ENCODE measurements around the gene CABP7.

CABP7 gene

GRCh38 chr22:29723766-29724165 lies 4.0 kb downstream of the CABP7 start:
- DNase-seq, result no peak

- no peak for DNase-seq
Measured at GRCh38 chr22:29724843-29725242, 5.0 kb downstream of the CABP7 start.

GRCh38 chr22:29726106-29726505 lies 6.3 kb downstream of the CABP7 start:
- DNase-seq, result no peak

GRCh38 chr22:29726512-29727130 lies 6.8 kb downstream of the CABP7 start:
- no peak for DNase-seq

GRCh38 chr22:29727131-29727523 lies 7.3 kb downstream of the CABP7 start:
- peak; percentile 35 for DNase-seq

GRCh38 chr22:29729161-29729560 lies 9.4 kb downstream of the CABP7 start:
- no peak for DNase-seq

- no peak for DNase-seq
Measured at GRCh38 chr22:29731058-29731850, 11.5 kb downstream of the CABP7 start.

GRCh38 chr22:29732883-29733282 lies 13.1 kb downstream of the CABP7 start:
- no peak for DNase-seq

GRCh38 chr22:29733362-29734201 lies 13.8 kb downstream of the CABP7 start:
- no peak for DNase-seq

- DNase-seq, result no peak
Measured at GRCh38 chr22:29734406-29734805, 14.6 kb downstream of the CABP7 start.

- no peak for DNase-seq
Measured at GRCh38 chr22:29734838-29735237, 15.0 kb downstream of the CABP7 start.

- DNase-seq, result no peak
Measured at GRCh38 chr22:29735416-29735815, 15.6 kb downstream of the CABP7 start.

GRCh38 chr22:29737251-29738117 lies 17.7 kb downstream of the CABP7 start:
- no peak for DNase-seq

- no peak for DNase-seq
Measured at GRCh38 chr22:29738118-29738815, 18.5 kb downstream of the CABP7 start.

GRCh38 chr22:29739346-29739875 lies 19.6 kb downstream of the CABP7 start:
- DNase-seq, result no peak

GRCh38 chr22:29740216-29740615 lies 20.4 kb downstream of the CABP7 start:
- DNase-seq, result no peak

GRCh38 chr22:29741926-29742325 lies 22.1 kb downstream of the CABP7 start:
- DNase-seq, result no peak

- DNase-seq, result no peak
Measured at GRCh38 chr22:29742326-29742725, 22.5 kb downstream of the CABP7 start.

GRCh38 chr22:29744902-29745301 lies 25.1 kb downstream of the CABP7 start:
- DNase-seq, result no peak

GRCh38 chr22:29747832-29748231 lies 28.0 kb downstream of the CABP7 start:
- DNase-seq, result no peak

GRCh38 chr22:29748248-29748893 lies 28.6 kb downstream of the CABP7 start:
- DNase-seq, result no peak

All from activated CD4-positive, alpha-beta T cell treated with anti-CD3 and anti-CD28 coated beads, Interleukin-10, Interleukin-2, amounts not matched to agents 100 ng/mL and 50 ng/mL, durations not matched to agents 16 hours and 8 hours (primary cell).